GM12872 (cell line): Measurements from ENCODE around the gene ABR.

Experiments used
- TF ChIP-seq, protein P1 (sequence below): IDR thresholded peaks from 3 replicates; pipeline ENCODE4 v1.5.1; 2011; ENCODE audit warnings: low read depth, mild to moderate bottlenecking, low read length, moderate library complexity; ENCODE audit not compliant: insufficient read depth

The ABR gene

DNA sequence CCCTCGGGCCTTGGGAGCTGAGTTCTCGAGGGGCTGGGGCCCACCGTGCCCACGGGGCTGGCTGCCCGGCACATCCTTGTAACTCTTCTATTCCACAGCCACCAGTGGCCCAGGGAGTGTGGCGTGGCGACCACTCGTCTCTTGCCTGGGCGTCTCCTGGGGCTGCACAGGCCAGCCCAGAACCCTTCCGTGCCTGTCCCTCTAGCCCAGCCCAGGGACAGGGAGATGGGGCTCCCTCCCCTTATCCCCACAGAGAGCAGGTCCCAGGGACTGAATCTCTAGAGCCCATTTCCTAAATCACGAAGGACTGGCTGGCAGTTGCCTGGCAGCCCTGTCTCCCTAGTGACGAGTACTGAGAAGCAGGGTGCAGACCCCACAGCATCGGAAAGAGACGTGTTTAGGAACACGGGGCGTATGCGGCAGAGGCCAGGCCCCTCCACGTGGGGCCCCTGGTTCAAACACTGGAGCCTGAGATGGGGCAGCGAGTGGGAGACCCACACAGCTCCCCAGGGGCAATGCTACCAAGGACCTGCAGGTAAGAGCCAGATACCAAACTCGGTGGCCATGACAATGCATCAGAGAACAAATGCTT, 131.8 kb downstream of the ABR start:
- TF ChIP-seq, protein P1, sequence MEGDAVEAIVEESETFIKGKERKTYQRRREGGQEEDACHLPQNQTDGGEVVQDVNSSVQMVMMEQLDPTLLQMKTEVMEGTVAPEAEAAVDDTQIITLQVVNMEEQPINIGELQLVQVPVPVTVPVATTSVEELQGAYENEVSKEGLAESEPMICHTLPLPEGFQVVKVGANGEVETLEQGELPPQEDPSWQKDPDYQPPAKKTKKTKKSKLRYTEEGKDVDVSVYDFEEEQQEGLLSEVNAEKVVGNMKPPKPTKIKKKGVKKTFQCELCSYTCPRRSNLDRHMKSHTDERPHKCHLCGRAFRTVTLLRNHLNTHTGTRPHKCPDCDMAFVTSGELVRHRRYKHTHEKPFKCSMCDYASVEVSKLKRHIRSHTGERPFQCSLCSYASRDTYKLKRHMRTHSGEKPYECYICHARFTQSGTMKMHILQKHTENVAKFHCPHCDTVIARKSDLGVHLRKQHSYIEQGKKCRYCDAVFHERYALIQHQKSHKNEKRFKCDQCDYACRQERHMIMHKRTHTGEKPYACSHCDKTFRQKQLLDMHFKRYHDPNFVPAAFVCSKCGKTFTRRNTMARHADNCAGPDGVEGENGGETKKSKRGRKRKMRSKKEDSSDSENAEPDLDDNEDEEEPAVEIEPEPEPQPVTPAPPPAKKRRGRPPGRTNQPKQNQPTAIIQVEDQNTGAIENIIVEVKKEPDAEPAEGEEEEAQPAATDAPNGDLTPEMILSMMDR, result no peak

DNA sequence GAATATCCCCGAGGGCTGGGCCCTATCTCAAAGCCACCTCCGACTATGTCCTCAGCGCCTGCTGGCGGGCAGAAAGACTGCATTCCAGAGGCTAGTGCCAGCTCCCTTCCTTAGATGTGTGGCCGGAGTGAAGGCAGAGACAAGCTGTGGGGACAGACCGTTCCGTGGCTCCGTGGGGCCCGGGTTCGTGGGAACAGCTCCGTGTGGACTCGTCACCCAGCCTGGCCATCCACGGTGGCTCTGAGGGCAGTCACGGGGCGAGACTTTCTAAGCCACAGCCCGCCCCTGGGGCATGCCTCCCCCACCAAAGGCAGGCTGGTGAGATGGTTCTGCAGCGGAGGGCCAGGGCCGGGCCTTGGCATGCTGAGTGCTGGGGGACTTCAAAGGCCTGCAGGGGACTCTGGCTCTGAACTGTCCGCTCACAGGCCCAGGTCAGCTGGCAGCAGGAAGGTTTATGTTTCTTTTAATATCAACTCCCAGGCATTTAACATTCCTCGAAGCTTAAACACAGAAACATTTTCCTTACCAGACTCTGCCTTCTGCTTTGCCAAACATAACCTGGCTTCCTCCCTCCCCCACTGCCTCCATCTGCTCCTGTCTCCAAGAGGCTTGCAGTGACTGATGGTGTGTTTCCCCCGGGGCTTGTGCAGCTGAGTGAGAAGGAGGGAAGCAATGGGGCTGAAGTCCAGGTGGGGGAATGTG, 132.5 kb downstream of the ABR start:
- TF ChIP-seq, protein P1, result no peak

DNA sequence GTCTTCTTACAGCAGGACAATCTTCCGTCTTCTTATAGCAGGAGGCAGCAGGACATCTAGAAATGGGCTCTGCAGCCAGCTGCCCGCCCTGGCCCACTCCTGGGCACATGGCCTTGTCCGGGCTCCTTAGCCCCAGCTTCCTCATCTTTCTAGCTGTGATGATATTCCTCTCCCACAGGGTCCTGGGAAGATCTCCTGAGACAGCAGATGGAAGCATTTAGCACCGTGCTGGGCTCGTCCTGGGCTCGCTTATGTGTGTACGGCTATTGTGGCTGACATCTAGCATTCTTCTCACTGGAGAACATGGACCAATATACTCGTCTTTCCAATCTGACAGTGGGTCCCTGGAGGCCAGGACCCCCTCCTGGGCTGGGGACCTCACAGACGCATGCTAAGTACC, 134.3 kb downstream of the ABR start:
- TF ChIP-seq, protein P1, result no peak

DNA sequence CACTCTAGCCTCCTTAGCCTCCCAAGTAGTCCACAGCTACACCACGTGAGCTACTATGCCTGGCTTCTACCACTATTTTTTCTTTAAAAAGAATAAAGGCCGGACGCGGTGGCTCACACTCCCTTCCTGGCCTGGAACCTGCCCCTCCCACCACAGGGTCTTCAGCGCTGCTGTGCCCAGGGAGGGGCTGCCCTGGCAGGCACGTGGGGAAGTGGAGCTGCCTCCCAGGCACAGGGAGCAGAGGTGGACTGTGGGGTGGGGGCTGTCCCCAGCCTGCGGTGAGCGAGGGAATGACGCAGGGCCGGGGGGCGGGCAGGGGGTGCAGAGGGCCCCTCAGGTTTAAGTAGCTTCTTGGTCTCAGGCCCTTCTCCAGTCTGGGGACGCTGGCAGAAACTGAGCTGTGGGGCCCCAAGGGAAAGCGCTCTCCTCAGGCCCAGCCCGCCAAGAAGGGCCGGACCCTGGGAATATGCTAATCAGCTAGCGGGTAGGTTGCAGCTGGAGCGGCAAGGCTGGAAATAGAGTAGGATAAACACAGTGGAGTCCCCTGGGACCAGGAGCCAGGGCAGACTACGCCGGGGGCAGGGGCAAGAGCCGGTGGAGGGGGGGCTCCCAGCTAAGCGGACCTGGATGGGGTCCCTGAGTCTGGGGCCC, 136.1 kb downstream of the ABR start:
- TF ChIP-seq, protein P1, result no peak

DNA sequence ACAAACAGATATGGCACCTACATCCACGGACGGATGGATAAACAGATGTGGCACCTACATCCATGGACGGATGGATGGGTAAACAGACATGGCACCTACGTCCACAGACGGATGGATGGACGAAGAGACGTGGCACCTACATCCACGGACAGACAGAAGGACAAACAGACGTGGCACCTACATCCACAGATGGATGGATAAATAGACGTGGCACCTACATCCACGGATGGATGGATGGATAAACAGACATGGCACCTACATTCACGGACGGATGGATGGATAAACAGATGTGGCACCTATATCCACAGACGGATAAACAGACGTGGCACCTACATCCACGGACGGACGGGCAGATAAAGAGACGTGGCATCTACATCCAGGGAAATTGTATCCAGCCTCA, 137.3 kb downstream of the ABR start:
- TF ChIP-seq, protein P1, result no peak

DNA sequence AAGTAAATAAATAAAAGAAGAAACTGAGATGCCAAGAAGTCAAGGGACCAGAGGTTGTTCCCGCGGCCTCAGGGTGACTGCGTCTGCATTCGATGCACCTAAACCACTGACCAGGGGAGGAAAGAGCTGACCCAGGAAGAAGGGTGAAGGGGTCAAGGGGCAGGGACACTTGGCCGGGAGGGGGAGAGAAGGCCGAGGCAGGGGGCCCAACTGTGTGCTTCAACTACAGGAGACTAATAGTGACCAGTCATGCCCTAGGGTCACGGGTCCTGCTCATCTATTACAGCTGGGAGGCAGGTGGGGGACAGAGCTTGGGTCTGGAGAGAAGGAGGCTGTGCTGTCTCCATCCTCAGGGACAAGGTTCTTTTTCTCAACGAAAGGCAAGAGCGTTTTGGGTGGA, 138.0 kb downstream of the ABR start:
- TF ChIP-seq, protein P1, result no peak

DNA sequence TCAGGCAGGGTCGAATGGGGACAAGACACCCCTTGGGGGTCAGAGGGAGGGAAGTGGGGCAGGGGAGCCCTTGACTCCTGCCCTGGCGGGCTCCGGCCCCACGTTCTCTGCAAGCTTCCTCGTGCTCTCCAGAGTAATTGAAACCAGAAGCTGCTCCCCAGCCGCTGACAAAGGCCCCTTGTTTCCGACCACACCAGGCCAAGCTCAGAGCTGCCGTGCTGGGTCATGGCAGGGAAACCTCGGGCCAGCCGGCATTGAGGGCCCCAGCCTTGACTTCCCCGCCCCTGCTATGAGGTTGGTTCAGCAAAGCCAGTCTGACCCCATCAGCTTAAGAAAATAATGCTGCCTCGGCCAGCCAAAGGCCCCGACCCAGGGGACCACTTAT, 139.6 kb downstream of the ABR start:
- TF ChIP-seq, protein P1, result no peak
